ENCODE data around the gene SIMC1.

DNA sequence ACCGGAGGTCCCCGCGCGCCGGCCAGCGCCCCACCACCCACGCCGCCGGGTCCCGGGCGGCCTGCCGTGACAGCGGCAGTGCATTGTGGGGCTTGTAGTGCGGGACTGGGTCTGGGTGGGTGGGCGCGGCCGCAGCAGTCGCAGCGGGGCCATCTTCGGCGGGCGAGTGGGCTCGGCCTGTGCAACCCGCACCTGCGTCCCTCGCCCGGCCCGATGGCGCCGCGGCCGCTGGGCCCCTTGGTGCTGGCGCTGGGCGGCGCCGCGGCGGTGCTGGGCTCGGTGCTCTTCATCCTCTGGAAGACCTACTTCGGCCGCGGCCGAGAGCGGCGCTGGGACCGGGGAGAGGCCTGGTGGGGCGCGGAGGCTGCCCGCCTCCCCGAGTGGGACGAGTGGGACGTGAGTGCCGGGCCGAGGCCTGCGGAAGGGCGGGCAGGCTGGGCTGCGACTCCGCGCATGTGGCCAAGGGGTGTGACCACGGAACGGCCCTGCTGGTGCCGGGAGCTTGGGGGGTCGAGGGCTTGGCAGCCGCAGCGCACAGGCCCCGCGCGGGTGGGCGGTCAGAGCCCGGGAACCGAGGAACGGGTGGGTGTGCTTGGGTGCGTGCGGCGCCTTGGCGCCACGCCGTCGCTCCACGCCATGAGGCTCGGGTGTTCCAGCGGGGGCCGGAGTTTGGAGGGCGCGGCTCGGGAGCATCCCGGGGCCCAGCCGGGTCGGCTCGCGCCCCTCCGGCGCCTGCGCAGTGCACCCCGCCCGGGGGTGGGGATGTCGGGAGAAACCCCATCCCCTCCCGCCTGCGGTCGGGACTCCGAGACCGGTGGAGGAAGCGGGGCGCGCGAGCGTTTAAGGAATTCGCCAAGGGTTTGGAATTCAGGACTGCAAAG is 127.4 kb downstream of the SIMC1 start, which contains the start of gene ARL10:
- TF ChIP-seq POLR2AphosphoS5 (IDR thresholded peaks at IDR 0.05; ENCODE audit: low read depth, low read length) (no peak), POLR2A (IDR thresholded peaks at IDR 0.05; ENCODE audit: low read depth, low read length) (peak; percentile 40; the same call in 1 of the 2 replicates), TAF1 (IDR thresholded peaks at IDR 0.05; ENCODE audit: borderline replicate concordance, low read depth, low read length) (no peak)
